ENCODE data around the gene MPRIP.

The MPRIP gene

DNA sequence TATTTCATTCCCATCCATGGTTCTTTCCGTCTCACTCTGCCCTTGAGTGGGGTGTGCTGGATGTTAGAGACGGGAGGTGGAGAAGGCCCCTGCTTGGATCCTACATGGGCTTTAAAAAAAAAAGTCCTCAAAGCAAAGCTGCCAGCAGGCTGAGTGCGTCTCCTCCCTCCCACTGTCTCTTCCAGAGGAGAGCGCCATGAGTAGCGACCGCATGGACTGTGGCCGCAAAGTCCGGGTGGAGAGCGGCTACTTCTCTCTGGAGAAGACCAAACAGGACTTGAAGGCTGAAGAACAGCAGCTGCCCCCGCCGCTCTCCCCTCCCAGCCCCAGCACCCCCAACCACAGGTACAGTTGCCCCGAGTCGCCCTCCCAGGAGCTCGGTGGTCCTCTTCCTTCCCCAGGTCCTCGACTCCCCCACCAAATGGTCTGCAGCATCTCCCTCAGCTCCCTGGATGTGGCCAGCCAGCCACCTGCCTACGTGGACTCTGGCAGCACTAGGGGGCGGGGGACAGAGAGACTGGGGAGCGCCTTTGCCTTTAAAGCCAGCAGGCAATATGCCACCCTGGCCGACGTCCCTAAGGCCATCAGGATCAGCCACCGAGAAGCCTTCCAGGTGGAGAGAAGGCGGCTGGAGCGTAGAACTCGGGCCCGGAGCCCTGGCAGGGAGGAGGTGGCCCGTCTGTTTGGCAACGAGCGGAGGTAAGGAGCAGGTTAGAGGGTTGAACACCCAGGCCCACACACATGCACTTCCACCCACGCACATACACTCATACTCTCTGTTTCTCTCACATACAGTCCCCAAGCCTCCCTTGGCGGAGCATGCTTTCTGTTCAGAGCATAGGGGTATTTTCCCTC lies 95.7 kb downstream of the MPRIP start:
- no peak overlapping the region for H3K18ac ChIP-seq (ENCODE audit: low read length)
- H4K12ac ChIP-seq (ENCODE audit: low read depth, low read length) = no peak overlapping the region
- WGBS (ENCODE audit: extremely low coverage, insufficient coverage, insufficient read length) = no CpG with 5 or more reads among the region's 30 CpGs
- no peaks in the 10 kb centered on the region for H3K4me1 ChIP-seq (ENCODE audit: control insufficient read depth in 1 of 2, insufficient read depth in 2 of 2, low read length in 2 of 2)
- H2AK5ac ChIP-seq (ENCODE audit: low read length) = no peak overlapping the region
- no peak overlapping the region for H2BK12ac ChIP-seq (ENCODE audit: low read length)
- DNase-seq = no peak
- no peak overlapping the region for H2BK5ac ChIP-seq (ENCODE audit: low read depth, low read length, poor library complexity)
- no peaks in the 10 kb centered on the region for H3K79me1 ChIP-seq (ENCODE audit: low read length)
- H4K91ac ChIP-seq (ENCODE audit: low read depth, low read length) = no peak overlapping the region
- H4K8ac ChIP-seq (ENCODE audit: low read depth, low read length) = no peak overlapping the region
- H3K4me3 ChIP-seq (ENCODE audit: low read depth, low read length) = no peak overlapping the region
- H3K4me2 ChIP-seq (ENCODE audit: low read length) = no peak overlapping the region
- no peak overlapping the region for H3K4ac ChIP-seq (ENCODE audit: low read depth, low read length)
- H3K23ac ChIP-seq (ENCODE audit: low read length) = no peak overlapping the region
- H3K14ac ChIP-seq (ENCODE audit: low read length) = no peak overlapping the region
- no peaks in the 10 kb centered on the region for H3K9me3 ChIP-seq (ENCODE audit: insufficient read depth, low read depth, low read length)
- H2BK120ac ChIP-seq (ENCODE audit: insufficient read depth, low read length, poor library complexity) = no peak overlapping the region
- no peak overlapping the region for H2AFZ ChIP-seq (ENCODE audit: insufficient read depth, low read length, poor library complexity)
- no peaks in the 10 kb centered on the region for H3K79me2 ChIP-seq (ENCODE audit: control insufficient read depth, insufficient read depth, low read length, poor library complexity)
- peaks cover 86 to 92% of the 10 kb centered on the region in 2 experiments for H3K36me3 ChIP-seq (ENCODE audit: control insufficient read depth in 1 of 2, insufficient read depth in 2 of 2, low read length in 2 of 2)
- H3K27ac ChIP-seq (ENCODE audit: low read depth, low read length) = no peak overlapping the region
- no peak overlapping the region for H3K9ac ChIP-seq (ENCODE audit: low read length)
- H3K27me3 ChIP-seq (ENCODE audit: insufficient read depth, low read length) = no peaks in the 10 kb centered on the region

DNA sequence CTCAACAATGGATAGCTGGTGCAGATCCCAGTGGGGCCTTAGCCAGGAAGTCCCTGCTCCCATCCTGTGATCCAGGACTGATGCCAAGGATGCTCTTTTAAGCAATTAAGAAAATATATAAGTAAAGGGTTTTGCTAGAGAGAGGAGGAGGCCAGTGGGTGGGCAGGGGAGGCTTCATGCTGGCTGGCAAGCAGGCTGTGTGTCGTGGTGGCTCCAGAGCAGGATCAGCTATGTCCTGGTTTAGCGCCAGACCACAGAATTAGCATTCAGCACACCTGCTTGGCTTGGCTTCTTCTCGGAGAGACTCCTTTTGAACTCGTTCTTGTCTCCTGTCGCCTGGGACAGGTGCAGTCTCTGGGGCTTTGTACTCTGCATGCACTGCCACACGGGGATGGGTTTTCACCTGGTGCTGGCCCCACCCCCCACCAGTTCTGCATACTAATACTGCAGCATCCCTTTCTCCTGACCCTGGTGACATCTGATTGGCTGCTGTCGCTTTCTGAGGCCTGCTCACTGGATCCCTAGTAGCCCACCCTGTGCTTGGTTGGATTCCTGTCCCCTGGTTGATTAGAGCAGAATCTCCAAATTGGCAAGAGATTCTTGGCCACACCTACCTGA lies 97.8 kb downstream of the MPRIP start:
- H3K4me3 ChIP-seq (ENCODE audit: low read depth, low read length) = no peak overlapping the region
- no peak overlapping the region for H2BK120ac ChIP-seq (ENCODE audit: insufficient read depth, low read length, poor library complexity)
- no peak overlapping the region for H2BK5ac ChIP-seq (ENCODE audit: low read depth, low read length, poor library complexity)
- no peak overlapping the region for H2AK5ac ChIP-seq (ENCODE audit: low read length)
- no peak overlapping the region for H3K18ac ChIP-seq (ENCODE audit: low read length)
- no peak overlapping the region for H4K12ac ChIP-seq (ENCODE audit: low read depth, low read length)
- no peaks in the 10 kb centered on the region for H3K79me1 ChIP-seq (ENCODE audit: low read length)
- DNase-seq = no peak
- no peak overlapping the region for H3K14ac ChIP-seq (ENCODE audit: low read length)
- no CpG with 5 or more reads among the region's 7 CpGs for WGBS (ENCODE audit: extremely low coverage, insufficient coverage, insufficient read length)
- H3K23ac ChIP-seq (ENCODE audit: low read length) = no peak overlapping the region
- H3K4ac ChIP-seq (ENCODE audit: low read depth, low read length) = no peak overlapping the region
- peaks cover 85 to 90% of the 10 kb centered on the region in 2 experiments for H3K36me3 ChIP-seq (ENCODE audit: control insufficient read depth in 1 of 2, insufficient read depth in 2 of 2, low read length in 2 of 2)
- H3K27ac ChIP-seq (ENCODE audit: low read depth, low read length) = no peak overlapping the region
- H4K8ac ChIP-seq (ENCODE audit: low read depth, low read length) = no peak overlapping the region
- H2BK12ac ChIP-seq (ENCODE audit: low read length) = no peak overlapping the region
- no peaks in the 10 kb centered on the region for H3K27me3 ChIP-seq (ENCODE audit: insufficient read depth, low read length)
- H3K9me3 ChIP-seq (ENCODE audit: insufficient read depth, low read depth, low read length) = no peaks in the 10 kb centered on the region
- H3K79me2 ChIP-seq (ENCODE audit: control insufficient read depth, insufficient read depth, low read length, poor library complexity) = no peaks in the 10 kb centered on the region
- H2AFZ ChIP-seq (ENCODE audit: insufficient read depth, low read length, poor library complexity) = no peak overlapping the region
- no peaks in the 10 kb centered on the region for H3K4me1 ChIP-seq (ENCODE audit: control insufficient read depth in 1 of 2, insufficient read depth in 2 of 2, low read length in 2 of 2)
- H3K4me2 ChIP-seq (ENCODE audit: low read length) = no peak overlapping the region
- H4K91ac ChIP-seq (ENCODE audit: low read depth, low read length) = no peak overlapping the region
- no peak overlapping the region for H3K9ac ChIP-seq (ENCODE audit: low read length)

DNA sequence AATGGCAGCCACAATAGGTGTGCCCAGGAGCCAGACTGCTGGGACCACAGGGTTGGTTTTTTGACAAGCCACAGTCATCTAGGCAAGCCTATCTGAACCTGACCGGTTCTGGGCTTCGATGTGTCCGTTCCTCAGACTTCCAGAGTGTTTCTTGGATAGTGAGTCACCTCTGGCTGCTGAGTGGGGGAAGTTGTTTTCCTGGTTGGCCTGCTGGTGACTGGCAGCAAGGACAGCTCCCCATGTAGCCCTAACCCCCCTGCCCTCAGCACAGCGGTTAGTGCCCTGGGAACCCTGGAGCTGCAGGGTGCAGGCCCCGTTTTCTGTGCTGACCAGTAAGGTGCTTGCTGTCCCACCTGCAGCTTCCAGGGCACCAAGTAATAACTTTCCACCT lies 98.3 kb downstream of the MPRIP start:
- H4K8ac ChIP-seq (ENCODE audit: low read depth, low read length) = no peak overlapping the region
- no peak overlapping the region for H3K9ac ChIP-seq (ENCODE audit: low read length)
- H2BK5ac ChIP-seq (ENCODE audit: low read depth, low read length, poor library complexity) = no peak overlapping the region
- peaks cover 89 to 91% of the 10 kb centered on the region in 2 experiments for H3K36me3 ChIP-seq (ENCODE audit: control insufficient read depth in 1 of 2, insufficient read depth in 2 of 2, low read length in 2 of 2)
- no peak overlapping the region for H4K91ac ChIP-seq (ENCODE audit: low read depth, low read length)
- no peak overlapping the region for H3K4me2 ChIP-seq (ENCODE audit: low read length)
- no peaks in the 10 kb centered on the region for H3K79me2 ChIP-seq (ENCODE audit: control insufficient read depth, insufficient read depth, low read length, poor library complexity)
- H3K4me1 ChIP-seq (ENCODE audit: control insufficient read depth in 1 of 2, insufficient read depth in 2 of 2, low read length in 2 of 2) = no peaks in the 10 kb centered on the region
- H3K27me3 ChIP-seq (ENCODE audit: insufficient read depth, low read length) = no peaks in the 10 kb centered on the region
- no peak overlapping the region for H3K27ac ChIP-seq (ENCODE audit: low read depth, low read length)
- no peak overlapping the region for H2BK12ac ChIP-seq (ENCODE audit: low read length)
- WGBS (ENCODE audit: extremely low coverage, insufficient coverage, insufficient read length) = no CpG with 5 or more reads among the region's 5 CpGs
- no peak overlapping the region for H3K4ac ChIP-seq (ENCODE audit: low read depth, low read length)
- no peaks in the 10 kb centered on the region for H3K79me1 ChIP-seq (ENCODE audit: low read length)
- H3K9me3 ChIP-seq (ENCODE audit: insufficient read depth, low read depth, low read length) = no peaks in the 10 kb centered on the region
- H3K4me3 ChIP-seq (ENCODE audit: low read depth, low read length) = no peak overlapping the region
- no peak overlapping the region for H2BK120ac ChIP-seq (ENCODE audit: insufficient read depth, low read length, poor library complexity)
- H2AK5ac ChIP-seq (ENCODE audit: low read length) = no peak overlapping the region
- no peak overlapping the region for H4K12ac ChIP-seq (ENCODE audit: low read depth, low read length)
- H2AFZ ChIP-seq (ENCODE audit: insufficient read depth, low read length, poor library complexity) = no peak overlapping the region
- H3K23ac ChIP-seq (ENCODE audit: low read length) = no peak overlapping the region
- no peak overlapping the region for H3K14ac ChIP-seq (ENCODE audit: low read length)
- H3K18ac ChIP-seq (ENCODE audit: low read length) = no peak overlapping the region
- no peak for DNase-seq

DNA sequence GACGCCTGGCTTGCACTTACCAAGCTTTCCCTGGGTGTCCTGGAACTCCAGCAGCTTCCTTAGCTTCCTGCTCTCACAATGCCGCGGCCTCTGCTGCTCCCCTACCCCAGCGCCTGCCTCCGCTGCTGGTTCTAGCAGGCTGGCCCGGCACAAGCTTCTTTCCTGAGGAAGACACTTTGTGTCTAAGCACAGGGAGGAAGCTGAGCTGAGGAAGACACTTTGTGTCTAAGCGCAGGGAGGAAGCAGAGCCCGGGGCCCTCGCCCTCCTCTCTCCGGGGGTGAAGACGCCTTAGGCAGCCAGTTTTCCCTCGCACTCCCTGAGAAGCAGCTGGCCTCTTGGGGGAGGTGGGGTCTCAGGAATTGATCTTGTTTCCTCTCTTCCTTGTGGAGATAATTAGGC lies 99.0 kb downstream of the MPRIP start:
- no peaks in the 10 kb centered on the region for H3K4me1 ChIP-seq (ENCODE audit: control insufficient read depth in 1 of 2, insufficient read depth in 2 of 2, low read length in 2 of 2)

More for the DNA sequence above, 99.0 kb downstream of the MPRIP start:
- Histone ChIP-seq H4K8ac (ENCODE audit: low read depth, low read length) (no peak overlapping the region), H2BK12ac (ENCODE audit: low read length) (no peak overlapping the region), H2BK120ac (ENCODE audit: insufficient read depth, low read length, poor library complexity) (no peak overlapping the region), H3K9ac (ENCODE audit: low read length) (no peak overlapping the region), H3K27ac (ENCODE audit: low read depth, low read length) (no peak overlapping the region), H3K36me3 (ENCODE audit: control insufficient read depth in 1 of 2, insufficient read depth in 2 of 2, low read length in 2 of 2) (peaks cover 89 to 91% of the 10 kb centered on the region in 2 experiments), H3K18ac (ENCODE audit: low read length) (no peak overlapping the region), H3K79me1 (ENCODE audit: low read length) (no peaks in the 10 kb centered on the region), H3K9me3 (ENCODE audit: insufficient read depth, low read depth, low read length) (no peaks in the 10 kb centered on the region), H2AK5ac (ENCODE audit: low read length) (no peak overlapping the region), H3K23ac (ENCODE audit: low read length) (no peak overlapping the region), H3K4me3 (ENCODE audit: low read depth, low read length) (no peak overlapping the region), H3K14ac (ENCODE audit: low read length) (no peak overlapping the region), H3K27me3 (ENCODE audit: insufficient read depth, low read length) (no peaks in the 10 kb centered on the region), H3K4ac (ENCODE audit: low read depth, low read length) (no peak overlapping the region), H3K4me2 (ENCODE audit: low read length) (no peak overlapping the region), H4K12ac (ENCODE audit: low read depth, low read length) (no peak overlapping the region), H4K91ac (ENCODE audit: low read depth, low read length) (no peak overlapping the region), H2AFZ (ENCODE audit: insufficient read depth, low read length, poor library complexity) (no peak overlapping the region), H2BK5ac (ENCODE audit: low read depth, low read length, poor library complexity) (no peak overlapping the region), H3K79me2 (ENCODE audit: control insufficient read depth, insufficient read depth, low read length, poor library complexity) (no peaks in the 10 kb centered on the region)
- DNase-seq = no peak
- no CpG with 5 or more reads among the region's 12 CpGs for WGBS (ENCODE audit: extremely low coverage, insufficient coverage, insufficient read length)

Measured in trophoblast cell (in vitro differentiated cells and primary cell).